HEK293T (cell line): ENCODE data around the gene HSD17B8.

Experiments used
- CTCF ChIA-PET: fragments of 350-600 bp; formaldehyde crosslinking; extraction: SDS; loops from one replicate; lab custom pipeline; 2021; ENCODE audit warnings: antibody characterized with exemption, inconsistent platforms; lab: Yijun Ruan, JAX
- POLR2A ChIA-PET: fragments of 350-600 bp; formaldehyde crosslinking; extraction: SDS; loops from one replicate; lab custom pipeline; 2020; ENCODE audit warnings: antibody characterized with exemption, inconsistent platforms; lab: Yijun Ruan, JAX
- DNase-seq: peaks from one replicate; pipeline ENCODE4 v3.0.0; 2012; ENCODE audit warnings: mixed read lengths; ENCODE audit errors: extremely low spot score
- ARNT ChIP-seq: fragments of 450-650 bp; IDR thresholded peaks from 2 replicates; pipeline ENCODE4 v1.6.1; 2017; ENCODE audit warnings: mild to moderate bottlenecking
- BHLHE40 ChIP-seq: fragments of 450-650 bp; IDR thresholded peaks from 2 replicates; pipeline ENCODE4 v1.6.1; 2016; ENCODE audit warnings: mild to moderate bottlenecking, moderate library complexity, borderline replicate concordance
- CTBP1 ChIP-seq: fragments of 450-650 bp; IDR thresholded peaks from 2 replicates; pipeline ENCODE4 v1.6.1; 2016; ENCODE audit warnings: borderline replicate concordance
- ELF4 ChIP-seq: fragments of 450-650 bp; IDR thresholded peaks from 2 replicates; pipeline ENCODE4 v1.6.1; 2017; ENCODE audit warnings: antibody characterized with exemption
- FOXA1 ChIP-seq: fragments of 450-650 bp; IDR thresholded peaks from 2 replicates; pipeline ENCODE4 v1.6.1; 2016; ENCODE audit warnings: mild to moderate bottlenecking
- FOXK2 ChIP-seq: fragments of 450-650 bp; IDR thresholded peaks from 2 replicates; pipeline ENCODE4 v1.6.1; 2016; ENCODE audit warnings: mild to moderate bottlenecking
- FOXM1 ChIP-seq: fragments of 450-650 bp; IDR thresholded peaks from 2 replicates; pipeline ENCODE4 v1.6.1; 2017; ENCODE audit warnings: mild to moderate bottlenecking, borderline replicate concordance
- HDGF ChIP-seq: fragments of 450-650 bp; IDR thresholded peaks from 2 replicates; pipeline ENCODE4 v1.6.1; 2017; ENCODE audit warnings: antibody characterized with exemption, borderline replicate concordance
- L3MBTL2 ChIP-seq: fragments of 450-650 bp; conservative IDR thresholded peaks from 2 replicates; pipeline ENCODE4 v1.6.1; 2016; ENCODE audit warnings: mild to moderate bottlenecking
- LEF1 ChIP-seq: fragments of 450-650 bp; IDR thresholded peaks from 2 replicates; pipeline ENCODE4 v1.6.1; 2017; ENCODE audit warnings: mild to moderate bottlenecking, borderline replicate concordance
- NFRKB ChIP-seq: fragments of 450-650 bp; IDR thresholded peaks from 2 replicates; pipeline ENCODE4 v1.6.1; 2016; ENCODE audit warnings: mild to moderate bottlenecking, moderate library complexity
- PKNOX1 ChIP-seq: fragments of 450-650 bp; IDR thresholded peaks from 2 replicates; pipeline ENCODE4 v1.6.1; 2016
- SP1 ChIP-seq: fragments of 450-650 bp; IDR thresholded peaks from 2 replicates; pipeline ENCODE4 v1.6.1; 2017
- SUZ12 ChIP-seq: fragments of 450-650 bp; IDR thresholded peaks from 2 replicates; pipeline ENCODE4 v1.6.1; 2016; ENCODE audit warnings: mild to moderate bottlenecking
- TARDBP ChIP-seq: fragments of 450-650 bp; IDR thresholded peaks from 2 replicates; pipeline ENCODE4 v1.6.1; 2016
- ZNF384 ChIP-seq: fragments of 450-650 bp; IDR thresholded peaks from 2 replicates; pipeline ENCODE4 v1.6.1; 2016

The HSD17B8 gene

GRCh38 chr6:33213166-33213988 lies 8.9 kb downstream of the HSD17B8 start:
- no peak for DNase-seq
- TF ChIP-seq PKNOX1 (no peak), CTBP1 (no peak), LEF1 (no peak), ELF4 (no peak), FOXM1 (no peak), TARDBP (no peak), NFRKB (no peak), SUZ12 (no peak), FOXA1 (no peak), BHLHE40 (no peak), FOXK2 (no peak), L3MBTL2 (no peak), ZNF384 (no peak), SP1 (no peak)
- ChIA-PET CTCF (no interaction called here), POLR2A (no interaction called here)

- ChIA-PET CTCF (no interaction called here), POLR2A (no interaction called here)
- DNase-seq: no peak
- no peak for TF ChIP-seq FOXK2
- TF ChIP-seq ARNT: no peak
- no peak for TF ChIP-seq CTBP1
- TF ChIP-seq NFRKB: no peak
Measured at GRCh38 chr6:33213989-33214335, 9.5 kb downstream of the HSD17B8 start.

DNA sequence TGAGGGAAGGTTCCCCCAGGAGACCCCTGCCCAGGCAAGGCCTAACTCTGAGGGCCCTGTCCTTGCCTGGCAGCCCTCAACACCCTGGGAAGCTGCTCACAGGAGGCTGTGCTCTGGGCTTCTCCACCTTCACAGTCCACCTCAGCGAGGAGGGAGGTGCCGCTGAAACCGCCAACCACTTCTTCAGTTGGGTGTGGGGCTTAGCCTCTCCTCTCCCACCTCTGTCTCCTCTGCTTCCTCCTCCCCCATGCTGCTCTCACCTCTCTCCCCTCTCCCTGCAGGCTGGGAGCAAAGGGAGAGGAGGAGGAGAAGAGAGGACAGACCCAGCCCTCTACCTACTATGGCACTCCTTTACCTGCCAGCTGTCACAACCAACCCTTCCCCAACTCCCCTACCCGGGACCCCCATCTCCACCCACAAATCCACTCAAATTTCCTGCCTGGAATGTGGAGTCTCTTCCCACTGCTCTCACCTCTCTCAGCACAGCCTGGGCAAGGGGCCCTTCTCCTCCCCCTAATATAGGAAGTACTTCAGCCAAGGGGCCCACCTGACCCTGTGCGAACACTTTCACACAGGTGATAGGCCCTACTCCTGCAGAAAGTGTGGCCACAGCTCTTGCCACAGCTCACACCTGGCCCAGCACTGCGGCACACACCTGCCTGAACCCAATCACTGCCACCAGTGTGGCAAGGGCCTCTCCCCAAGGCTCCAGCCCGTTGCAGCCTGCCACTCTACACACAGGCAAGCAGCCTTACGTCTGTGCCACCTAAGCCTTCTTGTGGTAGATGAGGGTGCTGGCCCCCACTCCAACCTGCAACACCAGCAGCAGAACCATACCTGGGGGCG lies 11.0 kb downstream of the HSD17B8 start:
- DNase-seq: no peak
- ChIA-PET CTCF (no interaction called here), POLR2A (interaction anchor here (1.1 kb wide), 1 partner anchor 7 kb away, joined by 3 read pairs; the partner anchor contains the start of gene RING1)

DNA sequence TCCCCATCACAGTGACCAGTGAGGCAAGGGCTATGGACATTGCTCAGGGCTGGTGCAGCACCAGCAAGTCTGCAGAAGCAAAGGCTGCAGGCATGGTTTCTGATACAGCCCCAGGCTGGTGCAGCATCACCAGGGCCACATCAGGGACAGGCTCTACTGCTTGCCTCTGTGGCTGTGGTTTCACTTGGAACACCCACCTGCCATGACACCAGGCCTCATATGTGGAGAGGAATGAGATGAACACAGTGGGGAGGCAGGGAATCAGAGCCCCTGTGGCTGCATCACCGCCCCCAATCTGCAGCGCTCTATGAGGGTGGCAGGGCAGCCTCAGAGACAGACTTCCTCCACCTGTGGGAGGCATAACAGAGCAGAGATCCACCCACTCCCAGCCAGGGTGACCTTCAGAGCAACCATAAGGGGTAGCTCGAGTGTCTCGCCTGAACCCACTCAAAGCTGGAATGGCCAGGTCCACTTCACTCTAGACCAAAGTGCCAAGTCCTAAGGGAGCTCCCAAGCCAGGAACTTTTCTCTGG lies 11.7 kb downstream of the HSD17B8 start:
- ChIA-PET POLR2A (interaction anchor here (1.1 kb wide), 1 partner anchor 8 kb away, joined by 3 read pairs; the partner anchor contains the start of gene RING1), CTCF (no interaction called here)
- TF ChIP-seq LEF1: no peak
- TF ChIP-seq SP1: no peak
- TF ChIP-seq L3MBTL2: no peak
- TF ChIP-seq CTBP1: no peak
- TF ChIP-seq PKNOX1: no peak
- no peak for TF ChIP-seq ZNF384
- TF ChIP-seq ARNT: no peak
- no peak for TF ChIP-seq BHLHE40
- no peak for TF ChIP-seq SUZ12
- no peak for TF ChIP-seq HDGF
- TF ChIP-seq ELF4: no peak
- DNase-seq: no peak

More for the DNA sequence above, 11.0 kb downstream of the HSD17B8 start:
- TF ChIP-seq FOXM1 (no peak), ZNF384 (no peak), NFRKB (no peak), HDGF (no peak), BHLHE40 (no peak), FOXA1 (no peak), PKNOX1 (no peak), SP1 (no peak)

GRCh38 chr6:33217246-33217645 lies 12.8 kb downstream of the HSD17B8 start:
- ChIA-PET CTCF (no interaction called here), POLR2A (no interaction called here)
- TF ChIP-seq FOXA1: no peak
- no peak for TF ChIP-seq ZNF384
- no peak for TF ChIP-seq NFRKB
- no peak for TF ChIP-seq HDGF
- no peak for TF ChIP-seq L3MBTL2
- no peak for TF ChIP-seq TARDBP
- no peak for TF ChIP-seq BHLHE40
- TF ChIP-seq ARNT: no peak
- TF ChIP-seq LEF1: no peak
- TF ChIP-seq ELF4: no peak
- no peak for TF ChIP-seq FOXK2
- TF ChIP-seq SUZ12: no peak
- no peak for TF ChIP-seq FOXM1
- TF ChIP-seq SP1: no peak
- TF ChIP-seq PKNOX1: no peak
- no peak for TF ChIP-seq CTBP1
- no peak for DNase-seq
